Liver (tissue), 3 donors: ENCODE measurements around the gene AUH.
A peak's percentile ranks its signal among the peaks of the same experiment; 100 is the strongest.

Experiments
- ATF3 ChIP-seq: IDR thresholded peaks from 2 replicates; pipeline ENCODE4 v1.6.1; 2016; ENCODE audit warnings: antibody characterized with exemption
- CTCF ChIP-seq: fragments of 150-350 bp; IDR thresholded peaks from 2 replicates; pipeline ENCODE4 v1.5.1; 2017; ENCODE audit warnings: improper control_type of control experiment, low read depth, low read length; ENCODE audit not compliant: missing input control
- EGR1 ChIP-seq, 2 donors: IDR thresholded peaks; 2 replicates each; pipeline ENCODE4 v1.6.1; 2016 to 2018; ENCODE audit warnings: antibody characterized with exemption in 2 of 2, low read depth in 2 of 2
- HNF4G ChIP-seq: IDR thresholded peaks from 2 replicates; pipeline ENCODE4 v1.6.1; 2016; ENCODE audit warnings: antibody characterized with exemption
- JUND ChIP-seq, 2 donors: IDR thresholded peaks; 2 replicates each; pipeline ENCODE4 v1.6.1; 2016; ENCODE audit warnings: antibody characterized with exemption in 2 of 2
- MAX ChIP-seq: IDR thresholded peaks from 2 replicates; pipeline ENCODE4 v1.6.1; 2016; ENCODE audit warnings: antibody characterized with exemption
- NR2F2 ChIP-seq: IDR thresholded peaks from 2 replicates; pipeline ENCODE4 v1.6.1; 2016; ENCODE audit warnings: antibody characterized with exemption
- RAD21 ChIP-seq, 2 donors: IDR thresholded peaks; 2 replicates each; pipeline ENCODE4 v1.6.1; 2016; ENCODE audit warnings: antibody characterized with exemption in 2 of 2, mild to moderate bottlenecking in 2 of 2
- REST ChIP-seq: IDR thresholded peaks from 2 replicates; pipeline ENCODE4 v1.6.1; 2016; ENCODE audit warnings: antibody characterized with exemption, mild to moderate bottlenecking
- RXRA ChIP-seq, 2 donors: IDR thresholded peaks; 2 replicates each; pipeline ENCODE4 v1.6.1; 2017 to 2018; ENCODE audit warnings: antibody characterized with exemption in 2 of 2, mild to moderate bottlenecking in 1 of 2
- SP1 ChIP-seq: IDR thresholded peaks from 2 replicates; pipeline ENCODE4 v1.6.1; 2018; ENCODE audit warnings: antibody characterized with exemption, mild to moderate bottlenecking
- TAF1 ChIP-seq: conservative IDR thresholded peaks from 2 replicates; pipeline ENCODE4 v1.6.1; 2016; ENCODE audit warnings: antibody characterized with exemption, mild to moderate bottlenecking
- YY1 ChIP-seq: IDR thresholded peaks from 2 replicates; pipeline ENCODE4 v1.6.1; 2016; ENCODE audit warnings: antibody characterized with exemption, mild to moderate bottlenecking
- ZBTB33 ChIP-seq: IDR thresholded peaks from 2 replicates; pipeline ENCODE4 v1.6.1; 2016; ENCODE audit warnings: antibody characterized with exemption
- donor health status: healthy.
- donor health status: healthy.

- no peak for TF ChIP-seq REST
- no peak for TF ChIP-seq CTCF
- no peak for TF ChIP-seq YY1
- no peak for TF ChIP-seq SP1
- TF ChIP-seq ATF3 = no peak
- no peak for TF ChIP-seq JUND (IDR thresholded peaks at IDR 0.05)
- TF ChIP-seq MAX = no peak
- peak in 1 of 2 donors; percentile 26 for TF ChIP-seq RAD21 (IDR thresholded peaks at IDR 0.05)
- TF ChIP-seq NR2F2 = no peak
- TF ChIP-seq TAF1 = no peak
- peak; percentile 16 to 18 for TF ChIP-seq RXRA (IDR thresholded peaks at IDR 0.05)
- no peak for TF ChIP-seq ZBTB33
- TF ChIP-seq HNF4G = no peak
- TF ChIP-seq EGR1 (IDR thresholded peaks at IDR 0.05; ENCODE audit: low read depth in 2 of 2) = no peak
Measured at GRCh38 chr9:91185193-91185886, 176.4 kb downstream of the AUH start.
